HEK293 (cell line): ENCODE measurements around the gene SYN1.

Source experiments
- BCL11A ChIP-seq: fragments of 450-650 bp; formaldehyde crosslinking; IDR thresholded peaks from 2 replicates; pipeline ENCODE4 v1.5.1; 2016; ENCODE audit warnings: low read depth, missing biosample characterization, missing genetic modification characterization
- FEZF1 ChIP-seq: fragments of 450-650 bp; formaldehyde crosslinking; IDR thresholded peaks from 2 replicates; pipeline ENCODE4 v1.5.1; 2016; ENCODE audit warnings: missing biosample characterization, missing genetic modification characterization
- HIC1 ChIP-seq: fragments of 450-650 bp; formaldehyde crosslinking; IDR thresholded peaks from 2 replicates; pipeline ENCODE4 v1.5.1; 2016; ENCODE audit warnings: missing biosample characterization, missing genetic modification characterization
- HOXD13 ChIP-seq: sonication (generic); formaldehyde crosslinking; IDR thresholded peaks from 2 replicates; pipeline ENCODE4 v1.8.0; 2022; ENCODE audit warnings: missing genetic modification reagents, borderline replicate concordance
- KLF7 ChIP-seq: fragments of 450-650 bp; formaldehyde crosslinking; IDR thresholded peaks from 2 replicates; pipeline ENCODE4 v1.5.1; 2016; ENCODE audit warnings: missing biosample characterization, missing genetic modification characterization, borderline replicate concordance
- PBX3 ChIP-seq: sonication (generic); formaldehyde crosslinking; IDR thresholded peaks from 2 replicates; pipeline ENCODE4 v1.8.1; 2022; ENCODE audit warnings: mild to moderate bottlenecking, moderate library complexity, missing genetic modification reagents
- SCRT2 ChIP-seq: fragments of 450-650 bp; formaldehyde crosslinking; IDR thresholded peaks from 2 replicates; pipeline ENCODE4 v1.5.1; 2016; ENCODE audit warnings: missing biosample characterization, missing genetic modification characterization
- WT1 ChIP-seq: fragments of 450-650 bp; formaldehyde crosslinking; IDR thresholded peaks from 2 replicates; pipeline ENCODE4 v1.5.1; 2016; ENCODE audit warnings: missing biosample characterization, missing genetic modification characterization
- ZBTB10 ChIP-seq: fragments of 450-650 bp; formaldehyde crosslinking; IDR thresholded peaks from 2 replicates; pipeline ENCODE4 v1.5.1; 2016; ENCODE audit warnings: missing biosample characterization, missing genetic modification characterization
- ZBTB48 ChIP-seq: fragments of 450-650 bp; formaldehyde crosslinking; IDR thresholded peaks from 2 replicates; pipeline ENCODE4 v1.5.1; 2016; ENCODE audit warnings: missing biosample characterization, missing genetic modification characterization
- ZFHX2 ChIP-seq: fragments of 450-650 bp; formaldehyde crosslinking; conservative IDR thresholded peaks from 2 replicates; pipeline ENCODE4 v1.5.1; 2016; ENCODE audit warnings: missing biosample characterization, missing genetic modification characterization
- ZFP37 ChIP-seq: fragments of 450-650 bp; formaldehyde crosslinking; IDR thresholded peaks from 2 replicates; pipeline ENCODE4 v1.5.1; 2016; ENCODE audit warnings: missing biosample characterization, missing genetic modification characterization
- ZIC2 ChIP-seq: fragments of 450-650 bp; formaldehyde crosslinking; IDR thresholded peaks from 2 replicates; pipeline ENCODE4 v1.5.1; 2016; ENCODE audit warnings: missing biosample characterization, missing genetic modification characterization
- ZNF112 ChIP-seq: fragments of 450-650 bp; formaldehyde crosslinking; IDR thresholded peaks from 2 replicates; pipeline ENCODE4 v1.5.0; 2017; ENCODE audit warnings: missing biosample characterization, missing genetic modification characterization
- ZNF146 ChIP-seq: fragments of 450-650 bp; formaldehyde crosslinking; IDR thresholded peaks from 2 replicates; pipeline ENCODE4 v1.5.1; 2016; ENCODE audit warnings: missing biosample characterization, missing genetic modification characterization
- ZNF157 ChIP-seq: fragments of 450-650 bp; formaldehyde crosslinking; IDR thresholded peaks from 2 replicates; pipeline ENCODE4 v1.5.1; 2016; ENCODE audit warnings: missing biosample characterization, missing genetic modification characterization
- ZNF18 ChIP-seq: fragments of 450-650 bp; formaldehyde crosslinking; IDR thresholded peaks from 2 replicates; pipeline ENCODE4 v1.5.1; 2016; ENCODE audit warnings: missing biosample characterization, missing genetic modification characterization
- ZNF19 ChIP-seq: fragments of 450-650 bp; formaldehyde crosslinking; IDR thresholded peaks from 2 replicates; pipeline ENCODE4; 2016; ENCODE audit warnings: missing biosample characterization, missing genetic modification characterization, low read depth
- ZNF239 ChIP-seq: fragments of 450-650 bp; formaldehyde crosslinking; IDR thresholded peaks from 2 replicates; pipeline ENCODE4 v1.5.1; 2016; ENCODE audit warnings: missing biosample characterization, missing genetic modification characterization
- ZNF274 ChIP-seq, 2 experiments: fragments of 200-500 bp in 1 of 2; fragments of 450-650 bp in 1 of 2; sonication (Bioruptor generic) in 1 of 2; formaldehyde crosslinking in 1 of 2; IDR thresholded peaks; 2 replicates each; pipeline versions ENCODE4 v1.5.1 to v1.6.1; 2014 to 2016; ENCODE audit warnings: borderline replicate concordance in 1 of 2, inconsistent platforms in 1 of 2, low read length in 1 of 2, missing biosample characterization in 1 of 2, missing genetic modification characterization in 1 of 2
- ZNF324 ChIP-seq: fragments of 450-650 bp; formaldehyde crosslinking; IDR thresholded peaks from 2 replicates; pipeline ENCODE4 v1.5.1; 2016; ENCODE audit warnings: missing biosample characterization, missing genetic modification characterization
- ZNF404 ChIP-seq: fragments of 450-650 bp; formaldehyde crosslinking; IDR thresholded peaks from 2 replicates; pipeline ENCODE4 v1.5.1; 2017; ENCODE audit warnings: missing biosample characterization, missing genetic modification characterization
- ZNF510 ChIP-seq: fragments of 450-650 bp; formaldehyde crosslinking; IDR thresholded peaks from 2 replicates; pipeline ENCODE4 v1.5.1; 2018; ENCODE audit warnings: mild to moderate bottlenecking, missing genetic modification characterization, missing biosample characterization; ENCODE audit not compliant: insufficient replicate concordance
- ZNF623 ChIP-seq: fragments of 450-650 bp; formaldehyde crosslinking; IDR thresholded peaks from 2 replicates; pipeline ENCODE4 v1.5.1; 2016; ENCODE audit warnings: missing biosample characterization, missing genetic modification characterization
- ZNF76 ChIP-seq: fragments of 450-650 bp; formaldehyde crosslinking; IDR thresholded peaks from 2 replicates; pipeline ENCODE4; 2016; ENCODE audit warnings: low read depth, missing biosample characterization, missing genetic modification characterization, borderline replicate concordance
- ZSCAN18 ChIP-seq: fragments of 450-650 bp; formaldehyde crosslinking; IDR thresholded peaks from 2 replicates; pipeline ENCODE4 v1.5.1; 2016; ENCODE audit warnings: missing biosample characterization, missing genetic modification characterization
- ZSCAN23 ChIP-seq: fragments of 450-650 bp; formaldehyde crosslinking; IDR thresholded peaks from 2 replicates; pipeline ENCODE4 v1.5.1; 2016; ENCODE audit warnings: missing biosample characterization, missing genetic modification characterization
- ZSCAN4 ChIP-seq: fragments of 450-650 bp; formaldehyde crosslinking; IDR thresholded peaks from 2 replicates; pipeline ENCODE4 v1.5.1; 2017; ENCODE audit warnings: missing biosample characterization, missing genetic modification characterization

SYN1 gene

GRCh38 chrX:47650164-47651042 is 30.7 kb upstream of the SYN1 start, which contains the start of gene ELK1 (continued):
- TF ChIP-seq ZSCAN4 (tag by site-specific recombination), result no peak
- TF ChIP-seq ZNF157 (tag by site-specific recombination), result no peak
- no peak for TF ChIP-seq ZNF623 (tag by site-specific recombination)
- TF ChIP-seq ZNF404 (tag by site-specific recombination), result no peak
- TF ChIP-seq ZFHX2 (tag by site-specific recombination), result peak; percentile 93
- TF ChIP-seq SCRT2, result no peak
- TF ChIP-seq ZNF76 (tag by site-specific recombination), result peak; percentile 64; the same call in 1 of the 2 replicates
- no peak; the same call in 1 of the 2 replicates for TF ChIP-seq ZFP37 (tag by site-specific recombination)
- peak; percentile 67 for TF ChIP-seq ZIC2 (tag by site-specific recombination)
- no peak for TF ChIP-seq ZNF239
- no peak for TF ChIP-seq ZNF324
- no peak for TF ChIP-seq ZSCAN18 (tag by site-specific recombination)
- TF ChIP-seq HOXD13 (CRISPR knock-in tag), result no peak
- TF ChIP-seq WT1 (tag by site-specific recombination), result no peak
- no peak for TF ChIP-seq PBX3 (CRISPR knock-in tag)
- TF ChIP-seq ZBTB48 (tag by site-specific recombination), result peak; percentile 69; the same call in 1 of the 2 replicates
- no peak for TF ChIP-seq ZNF19 (tag by site-specific recombination)
- TF ChIP-seq FEZF1, result no peak
- no peak for TF ChIP-seq KLF7
- no peak for TF ChIP-seq ZNF18 (tag by site-specific recombination)
- TF ChIP-seq HIC1 (tag by site-specific recombination), result peak; percentile 76
- TF ChIP-seq ZNF112 (tag by site-specific recombination), result no peak
- no peak for TF ChIP-seq ZNF274 (IDR thresholded peaks at IDR 0.05; ENCODE audit: low read length)
- TF ChIP-seq ZNF274 (tag by site-specific recombination; IDR thresholded peaks at IDR 0.05; ENCODE audit: borderline replicate concordance), result no peak
- TF ChIP-seq BCL11A (tag by site-specific recombination), result no peak
- no peak for TF ChIP-seq ZNF510 (tag by site-specific recombination)
- TF ChIP-seq ZNF146 (tag by site-specific recombination), result no peak
- TF ChIP-seq ZBTB10, result peak; percentile 48; the same call in 1 of the 2 replicates
- TF ChIP-seq ZSCAN23, result no peak
